ENCODE results near the gene ROCK1. TPM values are rescaled to one million over a fixed set of nuclear protein-coding genes. Genes with fewer than 3 reads are reported as not detected.

The ROCK1 gene
- total RNA-seq, 1 donor from 2014 or later: 53.9 TPM

GRCh38 chr18:21099442-21099841, 12.2 kb downstream of the ROCK1 start:
- no peak for DNase-seq (ENCODE audit: low spot score)
- H3K27me3 Mint-ChIP-seq (ENCODE audit: low read depth): no peaks in the 10 kb centered on the region
- H3K27ac Mint-ChIP-seq: no peak overlapping the region
- no peak overlapping the region for H3K4me3 Mint-ChIP-seq (ENCODE audit: low read depth)
- intact Hi-C loops (cut with micrococcal nuclease): no loop called here
- peaks cover 6% of the 10 kb centered on the region for H3K9me3 Mint-ChIP-seq
- H3K4me1 Mint-ChIP-seq (ENCODE audit: low read depth): peaks cover 26% of the 10 kb centered on the region
- H3K36me3 Mint-ChIP-seq (ENCODE audit: low read depth): peaks cover 26% of the 10 kb centered on the region

GRCh38 chr18:21096760-21097159, 14.9 kb downstream of the ROCK1 start:
- Mint-ChIP-seq H3K9me3 (peaks cover 6% of the 10 kb centered on the region), H3K36me3 (ENCODE audit: low read depth) (peaks cover 31% of the 10 kb centered on the region), H3K27me3 (ENCODE audit: low read depth) (no peaks in the 10 kb centered on the region), H3K4me1 (ENCODE audit: low read depth) (peaks cover 19% of the 10 kb centered on the region), H3K27ac (no peak overlapping the region), H3K4me3 (ENCODE audit: low read depth) (no peak overlapping the region)
- DNase-seq (ENCODE audit: low spot score): no peak
- intact Hi-C loops (cut with micrococcal nuclease): no loop called here

- no peak for DNase-seq (ENCODE audit: low spot score)
- intact Hi-C loops (cut with micrococcal nuclease): no loop called here
- Mint-ChIP-seq H3K9me3 (peaks cover 6% of the 10 kb centered on the region), H3K4me3 (ENCODE audit: low read depth) (no peak overlapping the region), H3K4me1 (ENCODE audit: low read depth) (peaks cover 6% of the 10 kb centered on the region), H3K36me3 (ENCODE audit: low read depth) (peaks cover 29% of the 10 kb centered on the region), H3K27me3 (ENCODE audit: low read depth) (no peaks in the 10 kb centered on the region), H3K27ac (no peak overlapping the region)
Observed at GRCh38 chr18:21093133-21093532, 18.5 kb downstream of the ROCK1 start.

- DNase-seq (ENCODE audit: low spot score): no peak
- Mint-ChIP-seq H3K36me3 (ENCODE audit: low read depth) (peaks cover 19% of the 10 kb centered on the region), H3K4me1 (ENCODE audit: low read depth) (peaks cover 14% of the 10 kb centered on the region), H3K27ac (no peak overlapping the region), H3K27me3 (ENCODE audit: low read depth) (no peaks in the 10 kb centered on the region), H3K9me3 (peaks cover 14% of the 10 kb centered on the region), H3K4me3 (ENCODE audit: low read depth) (no peak overlapping the region)
- intact Hi-C loops (cut with micrococcal nuclease): no loop called here
Observed at GRCh38 chr18:21090680-21091079, 20.9 kb downstream of the ROCK1 start.

- Mint-ChIP-seq H3K4me1 (ENCODE audit: low read depth) (peaks cover 38% of the 10 kb centered on the region), H3K27ac (no peak overlapping the region), H3K9me3 (peaks cover 43% of the 10 kb centered on the region), H3K27me3 (ENCODE audit: low read depth) (no peaks in the 10 kb centered on the region), H3K4me3 (ENCODE audit: low read depth) (no peak overlapping the region), H3K36me3 (ENCODE audit: low read depth) (peaks cover 44% of the 10 kb centered on the region)
- intact Hi-C loops (cut with micrococcal nuclease): loop anchor here (2.0 kb wide), 1 partner anchor 25 kb away; the partner anchor contains the start of gene ROCK1
- DNase-seq (ENCODE audit: low spot score): no peak
Observed at GRCh38 chr18:21085579-21086166, 25.9 kb downstream of the ROCK1 start.

- DNase-seq (ENCODE audit: low spot score): no peak
- intact Hi-C loops (cut with micrococcal nuclease): loop anchor here (2.0 kb wide), 1 partner anchor 26 kb away; the partner anchor contains the start of gene ROCK1
- Mint-ChIP-seq H3K27ac (peak overlapping the region; percentile 45), H3K36me3 (ENCODE audit: low read depth) (peaks cover 51% of the 10 kb centered on the region), H3K9me3 (peaks cover 48% of the 10 kb centered on the region), H3K4me3 (ENCODE audit: low read depth) (no peak overlapping the region), H3K27me3 (ENCODE audit: low read depth) (no peaks in the 10 kb centered on the region), H3K4me1 (ENCODE audit: low read depth) (peaks cover 38% of the 10 kb centered on the region)
Observed at GRCh38 chr18:21084511-21085078, 27.0 kb downstream of the ROCK1 start.

- Mint-ChIP-seq H3K36me3 (ENCODE audit: low read depth) (peaks cover 51% of the 10 kb centered on the region), H3K9me3 (peaks cover 48% of the 10 kb centered on the region), H3K27me3 (ENCODE audit: low read depth) (no peaks in the 10 kb centered on the region), H3K4me3 (ENCODE audit: low read depth) (no peak overlapping the region), H3K27ac (no peak overlapping the region), H3K4me1 (ENCODE audit: low read depth) (peaks cover 38% of the 10 kb centered on the region)
- DNase-seq (ENCODE audit: low spot score): no peak
- intact Hi-C loops (cut with micrococcal nuclease): no loop called here
Observed at GRCh38 chr18:21083017-21083416, 28.6 kb downstream of the ROCK1 start.

GRCh38 chr18:21081426-21081825, 30.2 kb downstream of the ROCK1 start:
- no peak overlapping the region for H3K27ac Mint-ChIP-seq
- H3K36me3 Mint-ChIP-seq (ENCODE audit: low read depth): peaks cover 51% of the 10 kb centered on the region
- DNase-seq (ENCODE audit: low spot score): no peak
- no peaks in the 10 kb centered on the region for H3K27me3 Mint-ChIP-seq (ENCODE audit: low read depth)
- peaks cover 30% of the 10 kb centered on the region for H3K4me1 Mint-ChIP-seq (ENCODE audit: low read depth)
- no peak overlapping the region for H3K4me3 Mint-ChIP-seq (ENCODE audit: low read depth)
- intact Hi-C loops (cut with micrococcal nuclease): no loop called here
- peaks cover 40% of the 10 kb centered on the region for H3K9me3 Mint-ChIP-seq

- H3K4me1 Mint-ChIP-seq (ENCODE audit: low read depth): peaks cover 28% of the 10 kb centered on the region
- no peak for DNase-seq (ENCODE audit: low spot score)
- no peak overlapping the region for H3K27ac Mint-ChIP-seq
- peaks cover 48% of the 10 kb centered on the region for H3K36me3 Mint-ChIP-seq (ENCODE audit: low read depth)
- peaks cover 40% of the 10 kb centered on the region for H3K9me3 Mint-ChIP-seq
- H3K27me3 Mint-ChIP-seq (ENCODE audit: low read depth): no peaks in the 10 kb centered on the region
- H3K4me3 Mint-ChIP-seq (ENCODE audit: low read depth): no peak overlapping the region
- intact Hi-C loops (cut with micrococcal nuclease): no loop called here
Observed at GRCh38 chr18:21080576-21080975, 31.0 kb downstream of the ROCK1 start.

- peaks cover 26% of the 10 kb centered on the region for H3K4me1 Mint-ChIP-seq (ENCODE audit: low read depth)
- intact Hi-C loops (cut with micrococcal nuclease): no loop called here
- H3K4me3 Mint-ChIP-seq (ENCODE audit: low read depth): no peak overlapping the region
- H3K36me3 Mint-ChIP-seq (ENCODE audit: low read depth): no peaks in the 10 kb centered on the region
- H3K27ac Mint-ChIP-seq: no peak overlapping the region
- H3K27me3 Mint-ChIP-seq (ENCODE audit: low read depth): no peaks in the 10 kb centered on the region
- H3K9me3 Mint-ChIP-seq: no peaks in the 10 kb centered on the region
- DNase-seq (ENCODE audit: low spot score): no peak
Observed at GRCh38 chr18:21074336-21075323, 37.0 kb downstream of the ROCK1 start.

GRCh38 chr18:21073180-21073579, 38.4 kb downstream of the ROCK1 start:
- intact Hi-C loops (cut with micrococcal nuclease): no loop called here
- Mint-ChIP-seq H3K27ac (no peak overlapping the region), H3K36me3 (ENCODE audit: low read depth) (peaks cover 6% of the 10 kb centered on the region), H3K4me3 (ENCODE audit: low read depth) (no peak overlapping the region), H3K4me1 (ENCODE audit: low read depth) (peaks cover 26% of the 10 kb centered on the region), H3K9me3 (no peaks in the 10 kb centered on the region), H3K27me3 (ENCODE audit: low read depth) (no peaks in the 10 kb centered on the region)
- no peak for DNase-seq (ENCODE audit: low spot score)

- intact Hi-C loops (cut with micrococcal nuclease): no loop called here
- H3K27ac Mint-ChIP-seq: no peak overlapping the region
- H3K27me3 Mint-ChIP-seq (ENCODE audit: low read depth): no peaks in the 10 kb centered on the region
- DNase-seq (ENCODE audit: low spot score): no peak
- peaks cover 24% of the 10 kb centered on the region for H3K4me1 Mint-ChIP-seq (ENCODE audit: low read depth)
- H3K4me3 Mint-ChIP-seq (ENCODE audit: low read depth): no peak overlapping the region
- peaks cover 8% of the 10 kb centered on the region for H3K36me3 Mint-ChIP-seq (ENCODE audit: low read depth)
- no peaks in the 10 kb centered on the region for H3K9me3 Mint-ChIP-seq
Observed at GRCh38 chr18:21071071-21071470, 40.5 kb downstream of the ROCK1 start.

- no peak for DNase-seq (ENCODE audit: low spot score)
- Mint-ChIP-seq H3K9me3 (no peaks in the 10 kb centered on the region), H3K4me1 (ENCODE audit: low read depth) (peaks cover 12% of the 10 kb centered on the region), H3K27ac (no peak overlapping the region), H3K36me3 (ENCODE audit: low read depth) (peaks cover 8% of the 10 kb centered on the region), H3K4me3 (ENCODE audit: low read depth) (no peak overlapping the region), H3K27me3 (ENCODE audit: low read depth) (no peaks in the 10 kb centered on the region)
- intact Hi-C loops (cut with micrococcal nuclease): no loop called here
Observed at GRCh38 chr18:21069468-21069867, 42.1 kb downstream of the ROCK1 start.
